HEK293 (cell line): ENCODE data around the gene BACH2.

Source experiments
- CTCF ChIA-PET: fragments of 350-600 bp; formaldehyde crosslinking; extraction: SDS; loops from one replicate; lab custom pipeline; 2021; ENCODE audit warnings: antibody characterized with exemption; lab: Yijun Ruan, JAX
- POLR2A ChIA-PET: fragments of 300-600 bp; formaldehyde crosslinking; extraction: SDS; loops from one replicate; lab custom pipeline; 2020; ENCODE audit warnings: antibody characterized with exemption, inconsistent platforms; lab: Yijun Ruan, JAX
- H3K27ac ChIP-seq: fragments of 200-500 bp; sonication (Bioruptor generic); 2 replicates; pipeline ENCODE4 v1.5.1; 2014; ENCODE audit warnings: low read depth, low read length, control low read depth, inconsistent platforms; ENCODE audit errors: extremely low read depth
- H3K36me3 ChIP-seq, 2 experiments: fragments of 200-500 bp in 1 of 2; sonication (Bioruptor generic) in 1 of 2; 1 replicate in 1 of 2; 2 replicates in 1 of 2; pipeline ENCODE4 v1.5.1; 2014 to 2017; ENCODE audit warnings: inconsistent platforms in 2 of 2, low read length in 2 of 2; ENCODE audit not compliant: control insufficient read depth in 2 of 2, insufficient read depth in 1 of 2
- H3K4me1 ChIP-seq: fragments of 200-500 bp; sonication (Bioruptor generic); 2 replicates; pipeline ENCODE4 v1.5.1; 2014; ENCODE audit warnings: mild to moderate bottlenecking, low read length, inconsistent platforms; ENCODE audit not compliant: control insufficient read depth, insufficient read depth
- H3K4me3 ChIP-seq: 2 replicates; pipeline ENCODE4 v1.5.1; 2011; ENCODE audit warnings: low read depth, mild to moderate bottlenecking, control low read depth, low read length, moderate library complexity
- H3K9me3 ChIP-seq: fragments of 200-500 bp; sonication (Bioruptor generic); 2 replicates; pipeline ENCODE4 v1.5.1; 2014; ENCODE audit warnings: low read depth, low read length, inconsistent platforms; ENCODE audit not compliant: control insufficient read depth, insufficient read depth
- GLIS2 ChIP-seq: fragments of 450-650 bp; formaldehyde crosslinking; IDR thresholded peaks from 2 replicates; pipeline ENCODE4 v1.5.1; 2016; ENCODE audit warnings: missing biosample characterization, missing genetic modification characterization
- KLF16 ChIP-seq: fragments of 450-650 bp; formaldehyde crosslinking; IDR thresholded peaks from 2 replicates; pipeline ENCODE4 v1.5.1; 2017; ENCODE audit warnings: missing biosample characterization, missing genetic modification characterization
- KLF8 ChIP-seq: fragments of 450-650 bp; formaldehyde crosslinking; IDR thresholded peaks from 2 replicates; pipeline ENCODE4 v1.5.1; 2016; ENCODE audit warnings: missing biosample characterization, missing genetic modification characterization
- MYNN ChIP-seq: fragments of 450-650 bp; formaldehyde crosslinking; IDR thresholded peaks from 2 replicates; pipeline ENCODE4 v1.5.1; 2016; ENCODE audit warnings: missing biosample characterization, missing genetic modification characterization, borderline replicate concordance
- OSR2 ChIP-seq: fragments of 450-650 bp; formaldehyde crosslinking; IDR thresholded peaks from 2 replicates; pipeline ENCODE4 v1.5.1; 2016; ENCODE audit warnings: missing biosample characterization, missing genetic modification characterization
- PRDM6 ChIP-seq: fragments of 450-650 bp; formaldehyde crosslinking; IDR thresholded peaks from 2 replicates; pipeline ENCODE4 v1.5.1; 2017; ENCODE audit warnings: missing biosample characterization, missing genetic modification characterization
- ZBTB44 ChIP-seq: fragments of 450-650 bp; IDR thresholded peaks from 2 replicates; pipeline ENCODE4 v1.5.1; 2018; ENCODE audit warnings: missing biosample characterization, mild to moderate bottlenecking, missing genetic modification characterization
- ZIC2 ChIP-seq: fragments of 450-650 bp; formaldehyde crosslinking; IDR thresholded peaks from 2 replicates; pipeline ENCODE4 v1.5.1; 2016; ENCODE audit warnings: missing biosample characterization, missing genetic modification characterization
- ZNF10 ChIP-seq: fragments of 450-650 bp; formaldehyde crosslinking; IDR thresholded peaks from 2 replicates; pipeline ENCODE4 v1.5.1; 2017; ENCODE audit warnings: missing biosample characterization, missing genetic modification characterization
- ZNF146 ChIP-seq: fragments of 450-650 bp; formaldehyde crosslinking; IDR thresholded peaks from 2 replicates; pipeline ENCODE4 v1.5.1; 2016; ENCODE audit warnings: missing biosample characterization, missing genetic modification characterization
- ZNF324 ChIP-seq: fragments of 450-650 bp; formaldehyde crosslinking; IDR thresholded peaks from 2 replicates; pipeline ENCODE4 v1.5.1; 2016; ENCODE audit warnings: missing biosample characterization, missing genetic modification characterization
- ZNF548 ChIP-seq: fragments of 450-650 bp; formaldehyde crosslinking; IDR thresholded peaks from 2 replicates; pipeline ENCODE4 v1.5.1; 2016; ENCODE audit warnings: missing biosample characterization, missing genetic modification characterization
- ZNF558 ChIP-seq: fragments of 450-650 bp; formaldehyde crosslinking; IDR thresholded peaks from 2 replicates; pipeline ENCODE4 v1.5.1; 2016; ENCODE audit warnings: missing biosample characterization, missing genetic modification characterization
- ZNF585B ChIP-seq: fragments of 450-650 bp; formaldehyde crosslinking; IDR thresholded peaks from 2 replicates; pipeline ENCODE4 v1.5.1; 2016; ENCODE audit warnings: missing biosample characterization, missing genetic modification characterization
- ZNF629 ChIP-seq: fragments of 450-650 bp; formaldehyde crosslinking; IDR thresholded peaks from 2 replicates; pipeline ENCODE4 v1.5.1; 2017; ENCODE audit warnings: missing biosample characterization, missing genetic modification characterization
- ZNF664 ChIP-seq: fragments of 450-650 bp; formaldehyde crosslinking; IDR thresholded peaks from 2 replicates; pipeline ENCODE4 v1.5.1; 2016; ENCODE audit warnings: missing biosample characterization, missing genetic modification characterization
- ZNF792 ChIP-seq: fragments of 450-650 bp; formaldehyde crosslinking; IDR thresholded peaks from 2 replicates; pipeline ENCODE4 v1.5.1; 2016; ENCODE audit warnings: missing biosample characterization, missing genetic modification characterization
- TF ChIP-seq, protein P1 (sequence below): fragments of 450-650 bp; formaldehyde crosslinking; IDR thresholded peaks from 2 replicates; pipeline ENCODE4 v1.5.1; 2016; ENCODE audit warnings: missing biosample characterization, missing genetic modification characterization

Gene BACH2

DNA sequence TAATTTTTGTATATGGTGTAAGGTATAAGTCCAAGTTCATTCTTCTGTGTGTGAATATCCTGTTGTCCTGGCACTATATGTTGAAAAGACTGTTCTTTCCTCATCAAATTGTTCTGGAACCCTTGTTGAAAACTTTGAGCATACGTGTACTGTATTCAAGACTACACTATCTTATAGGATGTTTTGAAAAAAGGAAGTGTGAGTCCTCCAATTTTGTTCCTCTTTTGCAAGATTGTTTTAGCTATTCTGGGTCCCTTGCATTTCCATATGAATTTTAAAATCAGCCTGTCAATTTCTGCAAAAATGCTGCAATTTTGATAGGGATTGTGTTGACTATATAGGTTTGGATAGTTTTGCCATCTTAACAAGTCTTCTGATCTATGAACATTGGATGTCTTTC is 195.2 kb downstream of the BACH2 start:
- TF ChIP-seq GLIS2: no peak
- TF ChIP-seq ZNF146 (tag by site-specific recombination): no peak
- TF ChIP-seq ZNF629 (tag by site-specific recombination): no peak
- H3K9me3 ChIP-seq: no peaks in the 10 kb centered on the region
- H3K27ac ChIP-seq: no peak overlapping the region
- CTCF ChIA-PET: interaction anchor here (1.0 kb wide), 1 partner anchor 102 kb away, joined by 4 read pairs; no protein-coding TSS in a partner anchor
- POLR2A ChIA-PET: no interaction called here
- no peak overlapping the region for H3K4me3 ChIP-seq
- no peaks in the 10 kb centered on the region for H3K36me3 ChIP-seq
- no peaks in the 10 kb centered on the region; the same call in 1 of the 2 replicates for H3K4me1 ChIP-seq

GRCh38 chr6:90100059-90100665 is 196.5 kb downstream of the BACH2 start:
- Histone ChIP-seq H3K9me3 (no peaks in the 10 kb centered on the region), H3K36me3 (no peaks in the 10 kb centered on the region), H3K4me3 (no peak overlapping the region), H3K27ac (no peak overlapping the region), H3K4me1 (no peaks in the 10 kb centered on the region; the same call in 1 of the 2 replicates)
- POLR2A ChIA-PET: no interaction called here
- CTCF ChIA-PET: interaction anchor here (0.7 kb wide), 1 partner anchor 130 kb away, joined by 3 read pairs; no protein-coding TSS in a partner anchor
- TF ChIP-seq ZIC2 (tag by site-specific recombination) (no peak), ZNF10 (tag by site-specific recombination) (peak; percentile 98), ZNF664 (0 out of 2 replicates have a peak, but pooled peaks have one; percentile 9)

DNA sequence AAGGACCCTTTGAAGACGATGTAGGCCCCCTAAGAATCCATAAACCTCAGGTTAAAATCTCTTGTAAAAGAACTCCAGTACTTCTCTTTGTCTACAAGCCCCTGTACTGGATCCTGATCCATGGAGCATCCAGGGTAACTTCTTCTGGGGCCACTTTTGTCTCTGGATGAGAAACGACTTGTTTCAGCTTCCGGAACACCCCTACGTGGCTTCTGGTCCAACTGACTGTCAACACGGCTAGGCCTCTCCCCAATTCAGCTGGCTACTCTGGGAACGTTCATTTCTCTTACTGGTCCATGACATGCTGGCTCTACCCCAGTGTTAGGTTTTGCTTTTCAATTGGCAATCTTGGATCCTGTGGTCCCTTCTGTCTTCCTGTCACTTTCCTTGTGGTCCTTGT is 198.0 kb downstream of the BACH2 start:
- H3K4me1 ChIP-seq: no peaks in the 10 kb centered on the region; the same call in 1 of the 2 replicates
- H3K9me3 ChIP-seq: no peaks in the 10 kb centered on the region
- H3K4me3 ChIP-seq: no peak overlapping the region
- TF ChIP-seq, protein P1, sequence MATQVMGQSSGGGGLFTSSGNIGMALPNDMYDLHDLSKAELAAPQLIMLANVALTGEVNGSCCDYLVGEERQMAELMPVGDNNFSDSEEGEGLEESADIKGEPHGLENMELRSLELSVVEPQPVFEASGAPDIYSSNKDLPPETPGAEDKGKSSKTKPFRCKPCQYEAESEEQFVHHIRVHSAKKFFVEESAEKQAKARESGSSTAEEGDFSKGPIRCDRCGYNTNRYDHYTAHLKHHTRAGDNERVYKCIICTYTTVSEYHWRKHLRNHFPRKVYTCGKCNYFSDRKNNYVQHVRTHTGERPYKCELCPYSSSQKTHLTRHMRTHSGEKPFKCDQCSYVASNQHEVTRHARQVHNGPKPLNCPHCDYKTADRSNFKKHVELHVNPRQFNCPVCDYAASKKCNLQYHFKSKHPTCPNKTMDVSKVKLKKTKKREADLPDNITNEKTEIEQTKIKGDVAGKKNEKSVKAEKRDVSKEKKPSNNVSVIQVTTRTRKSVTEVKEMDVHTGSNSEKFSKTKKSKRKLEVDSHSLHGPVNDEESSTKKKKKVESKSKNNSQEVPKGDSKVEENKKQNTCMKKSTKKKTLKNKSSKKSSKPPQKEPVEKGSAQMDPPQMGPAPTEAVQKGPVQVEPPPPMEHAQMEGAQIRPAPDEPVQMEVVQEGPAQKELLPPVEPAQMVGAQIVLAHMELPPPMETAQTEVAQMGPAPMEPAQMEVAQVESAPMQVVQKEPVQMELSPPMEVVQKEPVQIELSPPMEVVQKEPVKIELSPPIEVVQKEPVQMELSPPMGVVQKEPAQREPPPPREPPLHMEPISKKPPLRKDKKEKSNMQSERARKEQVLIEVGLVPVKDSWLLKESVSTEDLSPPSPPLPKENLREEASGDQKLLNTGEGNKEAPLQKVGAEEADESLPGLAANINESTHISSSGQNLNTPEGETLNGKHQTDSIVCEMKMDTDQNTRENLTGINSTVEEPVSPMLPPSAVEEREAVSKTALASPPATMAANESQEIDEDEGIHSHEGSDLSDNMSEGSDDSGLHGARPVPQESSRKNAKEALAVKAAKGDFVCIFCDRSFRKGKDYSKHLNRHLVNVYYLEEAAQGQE (tag by site-specific recombination): no peak
- TF ChIP-seq KLF16 (tag by site-specific recombination) (no peak), ZNF585B (tag by site-specific recombination) (no peak), ZNF558 (tag by site-specific recombination) (no peak), MYNN (tag by site-specific recombination) (no peak), OSR2 (tag by site-specific recombination) (no peak), ZNF324 (tag by site-specific recombination) (no peak), ZNF548 (no peak), ZNF792 (no peak), KLF8 (no peak), ZBTB44 (tag by site-specific recombination) (no peak), PRDM6 (tag by site-specific recombination) (no peak)
- no peak overlapping the region for H3K27ac ChIP-seq
- ChIA-PET POLR2A (interaction anchor here (0.7 to 1.6 kb wide), 5 partner anchors 86 to 186 kb away, joined by 3 to 17 read pairs (median 3); no protein-coding TSS in a partner anchor), CTCF (interaction anchor here (0.5 to 3.0 kb wide), 9 partner anchors 10 to 376 kb away, joined by 3 to 9 read pairs (median 4); no protein-coding TSS in a partner anchor)
- no peaks in the 10 kb centered on the region for H3K36me3 ChIP-seq
